GM12891 (cell line): ENCODE data around the gene ALOX15B.

Experiments
- POLR2A ChIP-seq: IDR thresholded peaks from 2 replicates; pipeline ENCODE4 v1.6.1; 2011; ENCODE audit warnings: low read depth, low read length, control low read depth
- POLR2AphosphoS5 ChIP-seq: IDR thresholded peaks from 2 replicates; pipeline ENCODE4 v1.6.1; 2011; ENCODE audit warnings: low read depth, low read length, control low read depth
- TAF1 ChIP-seq: IDR thresholded peaks from 2 replicates; pipeline ENCODE4 v1.6.1; 2011; ENCODE audit warnings: low read depth, low read length, control low read depth

- TF ChIP-seq POLR2A (no peak), POLR2AphosphoS5 (no peak), TAF1 (no peak)
Measured at GRCh38 chr17:8041249-8041928, 2.5 kb downstream of the ALOX15B start.
